Activated CD4-positive, alpha-beta T cell treated with anti-CD3 and anti-CD28 coated beads, Interleukin-2, amount 50 U/mL, for 24 hours (primary cell): ENCODE measurements around the gene PEMT.
"Not testable (repeated sequence)": the region's sequence is repeated elsewhere in the genome, so short reads cannot be mapped to it uniquely, and the experiment has no call there.

Source experiments
- DNase-seq, 2 donors: peaks; one replicate each; pipeline ENCODE4 v3.0.0-alpha.2; 2020; ENCODE audit warnings: low read depth in 1 of 2, low spot score in 1 of 2

The PEMT gene, protein sequence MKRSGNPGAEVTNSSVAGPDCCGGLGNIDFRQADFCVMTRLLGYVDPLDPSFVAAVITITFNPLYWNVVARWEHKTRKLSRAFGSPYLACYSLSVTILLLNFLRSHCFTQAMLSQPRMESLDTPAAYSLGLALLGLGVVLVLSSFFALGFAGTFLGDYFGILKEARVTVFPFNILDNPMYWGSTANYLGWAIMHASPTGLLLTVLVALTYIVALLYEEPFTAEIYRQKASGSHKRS

DNA sequence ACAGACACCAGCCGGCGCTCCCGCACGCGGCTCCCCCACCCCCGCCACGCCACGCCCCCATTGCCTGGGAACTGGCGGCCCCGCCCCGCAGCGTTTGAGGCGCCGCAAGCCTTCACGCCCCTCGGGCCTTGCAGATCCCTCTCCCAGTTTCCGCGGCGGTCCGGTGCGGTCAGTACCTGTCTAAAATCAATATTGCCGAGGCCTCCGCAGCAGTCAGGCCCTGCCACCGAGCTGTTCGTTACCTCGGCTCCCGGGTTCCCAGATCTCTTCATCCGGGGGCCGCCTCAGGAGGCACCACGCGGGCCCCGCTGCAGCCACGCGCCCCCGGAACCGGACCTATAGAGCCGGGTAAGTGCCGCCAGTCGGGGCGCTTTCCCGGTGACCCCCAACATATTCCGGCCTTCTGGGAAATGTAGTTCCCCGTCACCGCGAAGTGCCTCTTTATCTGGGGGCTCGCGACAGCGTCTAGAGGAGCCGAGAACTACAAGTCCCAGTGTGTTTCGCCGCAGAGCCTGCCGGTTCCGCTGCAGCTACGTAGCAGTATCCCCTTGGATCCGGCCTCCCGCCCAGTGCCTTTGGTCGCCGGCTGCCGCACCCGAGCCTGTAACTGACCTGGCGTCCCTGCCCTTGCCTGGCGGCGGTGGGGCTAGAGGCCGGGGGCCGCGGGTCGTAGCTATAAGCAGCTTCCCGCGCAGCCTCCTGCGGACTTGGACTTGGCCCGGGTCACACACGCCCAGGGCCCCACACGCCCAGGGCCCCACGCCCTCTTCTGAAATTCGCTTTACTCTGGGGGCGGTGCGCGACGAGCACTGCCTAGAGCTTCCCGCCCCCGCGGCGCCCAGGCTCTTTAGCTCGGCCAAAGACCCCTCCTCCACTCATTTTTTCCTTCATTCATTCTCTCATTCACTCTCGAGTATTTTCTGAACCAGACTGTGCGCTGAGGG lies at the start of gene PEMT:
Gene PEMT (minus strand): TSS at position 354 of the 944 bp plus-strand sequence. CDS start 82 bp downstream, at position 272.
- peak; percentile 90 to 95 for DNase-seq

GRCh38 chr17:17639661-17640270 lies 48.3 kb upstream of the PEMT start:
- DNase-seq = not testable (repeated sequence)

- no peak for DNase-seq
Observed at GRCh38 chr17:17638467-17638866, 47.0 kb upstream of the PEMT start.

- DNase-seq = no peak
Observed at GRCh38 chr17:17636272-17636885, 44.9 kb upstream of the PEMT start.

DNA sequence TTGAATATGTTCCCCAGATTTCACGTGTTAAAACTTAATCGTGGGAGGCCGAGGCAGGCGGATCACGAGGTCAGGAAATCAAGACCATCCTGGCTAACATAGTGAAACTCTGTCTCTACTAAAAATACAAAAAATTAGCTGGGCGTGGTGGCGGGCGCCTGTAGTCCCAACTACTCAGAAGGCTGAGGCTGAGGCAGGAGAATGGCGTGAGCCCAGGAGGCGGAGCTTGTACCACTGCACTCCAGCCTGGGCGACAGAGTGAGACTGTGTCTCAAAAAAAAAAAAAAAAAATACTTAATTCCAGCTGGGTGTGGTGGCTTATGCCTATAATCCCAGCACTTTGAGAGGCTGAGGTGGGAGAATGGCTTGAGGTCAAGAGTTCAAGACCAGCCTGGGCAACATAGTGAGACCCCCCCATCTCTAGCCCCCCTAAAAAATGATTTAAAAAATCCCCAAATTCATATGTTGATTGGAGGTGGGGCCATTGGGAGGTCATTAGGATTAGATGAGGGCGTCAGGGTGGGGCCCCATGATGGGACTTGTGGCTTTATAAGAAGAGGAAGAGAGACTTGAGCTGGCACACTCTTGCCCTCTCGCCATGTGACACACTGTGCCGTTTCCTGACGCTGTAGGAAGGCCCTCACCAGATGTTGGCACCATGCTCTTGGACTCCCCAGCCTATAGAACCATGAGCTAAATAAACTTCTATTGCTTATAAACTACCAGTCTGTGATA lies 44.2 kb upstream of the PEMT start:
- DNase-seq = not testable (repeated sequence)

DNA sequence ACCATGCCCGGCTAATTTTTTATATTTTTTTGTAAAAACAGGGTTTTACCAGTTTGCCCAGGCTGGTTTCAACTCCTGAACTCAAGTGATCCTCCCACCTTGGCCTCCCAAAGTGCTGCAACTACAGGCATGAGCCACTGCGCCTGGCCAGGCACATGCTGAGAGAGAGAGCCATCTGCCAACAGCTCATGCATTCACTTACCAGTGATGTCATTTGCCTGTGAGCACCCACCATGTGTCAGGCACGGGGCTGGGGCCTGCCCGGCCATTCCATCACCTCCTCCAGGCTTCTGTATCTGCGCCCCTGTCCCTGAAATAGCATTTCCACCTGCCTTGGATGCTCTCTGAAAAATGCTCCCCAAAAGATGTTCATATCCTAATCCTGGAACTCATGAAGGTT lies 43.6 kb upstream of the PEMT start:
- DNase-seq = no peak

DNA sequence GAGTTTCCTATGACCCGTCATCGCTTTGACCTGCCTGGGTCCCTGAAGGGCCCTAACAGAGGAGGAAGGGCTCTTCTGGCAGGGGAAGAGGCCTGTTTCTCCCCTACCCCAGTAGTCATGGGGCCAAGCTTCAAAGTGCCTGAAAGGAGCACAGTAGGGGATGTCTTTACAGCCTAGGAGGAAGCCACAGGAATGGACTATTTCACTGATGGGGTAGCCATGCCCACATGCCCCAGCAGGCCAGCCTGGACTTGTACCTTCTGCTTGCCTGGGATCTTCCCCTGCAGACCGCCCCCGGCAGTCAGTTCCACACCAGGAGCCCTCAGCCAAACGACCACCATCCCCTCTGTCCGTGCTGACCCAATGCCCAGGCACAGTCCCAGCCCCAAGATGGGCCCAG lies 41.8 kb upstream of the PEMT start:
- DNase-seq = no peak

- not testable (repeated sequence) for DNase-seq
Observed at GRCh38 chr17:17632690-17633089, 41.2 kb upstream of the PEMT start.

- peak in 1 of 2 donors; percentile 16 for DNase-seq
Observed at GRCh38 chr17:17628388-17629008, 37.0 kb upstream of the PEMT start.

DNA sequence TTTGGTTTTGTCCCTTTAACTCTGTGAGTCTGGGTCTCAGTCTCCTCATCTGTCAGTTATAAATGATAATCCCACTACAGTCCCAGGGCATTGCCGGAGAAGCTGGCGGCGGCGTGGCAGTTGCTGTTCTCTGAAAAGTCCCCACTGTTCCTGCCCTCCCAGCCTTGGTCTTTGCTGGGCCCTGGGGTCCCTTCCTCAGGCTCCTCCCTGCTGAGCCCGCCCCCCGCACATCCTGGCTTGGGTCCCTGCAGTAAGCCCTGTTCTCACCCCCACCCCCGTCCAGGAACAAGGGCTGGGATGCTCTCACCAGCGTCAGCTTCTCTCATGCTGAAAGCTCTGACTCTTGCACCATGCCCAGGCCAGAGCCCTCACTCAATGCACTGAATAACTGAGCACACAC lies 35.3 kb upstream of the PEMT start:
- DNase-seq = no peak

DNA sequence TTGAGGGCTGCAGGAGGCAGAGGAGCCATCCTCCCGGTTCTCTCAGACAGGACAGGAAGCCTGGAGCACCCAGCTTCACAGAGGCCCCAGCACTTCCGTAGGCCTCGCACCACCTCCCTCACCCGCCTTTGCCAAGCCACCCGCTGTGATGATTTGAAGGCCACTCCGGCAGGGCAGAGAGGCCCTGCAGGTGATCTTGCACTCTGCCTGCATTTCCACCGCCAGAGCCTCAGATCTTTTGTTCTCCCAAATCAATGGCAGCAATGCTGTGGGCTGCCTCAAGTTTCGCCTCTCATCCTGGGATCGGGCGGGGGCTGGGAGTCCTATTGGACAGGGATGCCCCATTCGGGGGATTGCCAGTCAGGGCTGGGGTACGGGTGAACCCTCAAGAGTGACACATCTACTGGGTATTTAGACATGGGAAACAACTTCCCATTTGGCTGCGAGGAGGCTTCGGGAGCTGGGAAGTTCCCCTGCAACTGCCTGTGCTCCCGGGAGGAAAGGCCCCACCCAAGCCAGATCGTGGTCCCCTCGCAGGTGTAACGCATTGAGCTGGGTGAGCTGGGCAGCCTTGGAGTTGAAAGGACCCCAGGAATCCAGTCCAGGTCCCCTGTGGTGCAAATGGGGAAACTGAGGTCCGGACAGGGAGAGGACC lies 34.8 kb upstream of the PEMT start:
- DNase-seq = no peak

DNA sequence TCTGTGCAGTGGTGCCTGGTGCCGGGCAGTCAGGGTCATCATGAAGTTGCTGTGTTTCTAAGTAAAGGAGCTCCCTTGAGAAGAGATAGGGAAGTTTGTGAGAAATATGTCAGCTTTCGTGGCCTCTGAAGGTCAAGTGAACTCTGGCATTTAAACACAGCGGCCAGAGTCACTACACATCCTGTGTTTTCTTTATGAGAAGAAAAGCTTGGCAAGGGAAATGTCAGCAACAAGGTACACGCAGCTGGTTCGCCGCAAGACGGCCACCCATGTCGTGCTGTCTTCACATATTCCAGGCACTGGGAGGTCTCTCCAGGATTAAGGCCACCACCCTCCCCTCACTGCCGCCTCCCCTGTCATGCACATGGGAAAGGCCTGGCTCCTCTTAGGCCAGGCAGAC lies 33.2 kb upstream of the PEMT start:
- DNase-seq = no peak

- DNase-seq = no peak
Observed at GRCh38 chr17:17623904-17624303, 32.4 kb upstream of the PEMT start.

DNA sequence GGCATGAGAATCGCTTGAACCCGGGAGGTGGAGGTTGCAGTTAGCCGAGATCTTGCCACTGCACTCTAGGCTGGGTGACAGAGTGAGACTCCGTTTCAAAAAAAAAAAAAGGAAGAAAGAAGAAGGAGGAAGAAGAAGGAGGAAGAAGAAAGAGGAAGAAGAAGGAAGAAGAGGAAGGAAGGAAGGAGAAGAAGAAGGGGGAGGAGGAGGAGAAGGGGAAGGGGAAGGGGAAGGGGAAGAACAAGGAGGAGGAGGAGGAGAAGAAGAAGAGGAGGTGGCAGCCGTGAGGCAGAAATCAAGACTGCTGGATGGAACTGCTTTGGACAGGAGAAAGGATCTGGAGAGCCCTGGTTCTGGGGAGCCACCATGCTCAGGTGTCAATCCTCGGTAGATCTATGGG lies 29.7 kb upstream of the PEMT start:
- no peak for DNase-seq

- peak in 1 of 2 donors; percentile 30 for DNase-seq
Observed at GRCh38 chr17:17613708-17614114, 22.2 kb upstream of the PEMT start.

DNA sequence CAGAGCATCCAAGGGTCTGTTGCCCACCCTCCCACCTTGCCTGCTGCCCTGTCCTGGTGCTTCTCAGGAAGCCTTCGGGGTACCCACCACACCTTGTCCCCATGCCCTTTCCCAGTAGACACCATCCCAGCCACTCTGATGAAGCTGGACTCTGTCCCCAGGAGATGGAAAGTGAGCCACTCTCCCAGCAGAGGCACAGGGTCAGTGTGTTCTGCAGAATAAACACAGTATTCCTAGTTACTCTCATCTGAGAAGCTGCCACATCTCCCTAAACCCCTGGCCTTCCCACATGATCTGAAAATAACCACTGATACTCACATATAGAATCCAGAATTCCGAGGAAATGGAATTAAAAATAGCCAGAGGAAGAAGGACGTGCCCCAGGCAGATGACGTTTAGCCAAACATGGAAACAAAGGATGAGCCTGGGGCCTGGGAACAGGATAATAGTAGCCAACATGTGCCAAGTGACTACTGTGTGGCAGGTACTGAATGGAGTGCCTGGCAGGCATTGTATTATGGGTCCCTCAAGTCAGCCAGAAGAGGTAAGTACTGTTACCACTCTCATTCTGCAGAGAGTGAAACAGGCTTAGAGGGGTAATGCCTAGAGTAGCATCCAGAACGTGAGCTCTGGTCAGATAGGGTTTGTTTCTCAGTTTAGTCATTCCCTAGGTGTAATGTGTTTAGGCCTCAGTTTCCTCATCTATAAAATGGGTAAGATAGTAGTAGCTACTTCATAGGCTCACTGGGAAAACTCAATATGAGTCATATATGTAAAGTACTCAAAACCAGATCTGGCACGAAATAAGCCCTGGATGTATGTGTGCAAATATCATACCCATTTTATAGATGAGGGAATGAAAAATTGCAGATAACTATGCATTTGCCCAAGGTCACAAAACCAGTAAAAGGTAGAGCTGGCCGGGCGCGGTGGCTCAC lies 20.8 kb upstream of the PEMT start:
- DNase-seq = no peak

GRCh38 chr17:17609121-17609520 lies 17.6 kb upstream of the PEMT start:
- no peak for DNase-seq

DNA sequence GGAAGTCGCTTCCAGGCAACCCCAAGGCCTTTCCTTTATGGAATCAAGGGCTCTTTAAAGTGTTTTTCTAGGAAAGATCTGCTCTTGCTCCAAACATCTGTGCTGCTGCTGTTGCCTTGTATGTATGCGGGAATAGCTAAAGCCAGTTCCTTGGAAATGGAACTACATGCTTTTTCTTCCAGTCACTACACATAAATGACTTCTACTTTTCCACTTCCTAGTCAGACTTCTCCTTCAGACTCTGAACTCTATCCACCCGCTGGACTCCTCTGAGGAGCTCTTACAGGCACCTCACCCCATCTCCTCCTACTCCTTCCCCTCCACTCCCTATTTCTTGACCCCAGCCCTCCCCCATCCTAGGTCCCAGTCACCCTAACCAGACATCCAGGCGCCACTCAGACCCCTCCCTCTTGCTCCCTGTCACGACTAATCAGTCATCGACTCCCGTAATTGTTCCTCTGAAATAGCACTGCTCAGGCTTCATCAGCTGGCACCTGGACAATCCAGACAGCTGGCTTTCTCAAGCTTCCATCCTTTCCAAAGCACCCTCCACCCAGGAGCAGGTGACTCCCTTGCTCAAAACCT lies 15.0 kb upstream of the PEMT start:
- no peak for DNase-seq
